HT-29 (cell line): ENCODE results near the gene ADAM8. TPM values are rescaled to one million over a fixed set of nuclear protein-coding genes. Genes with fewer than 3 reads are reported as not detected.
"Not testable (repeated sequence)": the region's sequence is repeated elsewhere in the genome, so short reads cannot be mapped to it uniquely, and the experiment has no call there.

Experiments used
- DNase-seq: peaks from one replicate; pipeline ENCODE4 v3.0.0-alpha.2; 2015; ENCODE audit warnings: low spot score
- total RNA-seq: library from RNA; depleted of rRNA; stranded (reverse); fragments of >200 nt; shearing (Covaris generic); gene quantifications from 2 replicates; pipeline ENCODE4 v1.2.3, GENCODE V29; 2014; rRNA removed

The ADAM8 gene
- 73.5 and 78.5 TPM in 2 replicates for total RNA-seq

- DNase-seq: peak; percentile 44
Observed at GRCh38 chr10:133276435-133277201, at the start of gene ADAM8. ADAM8 (minus strand) TSS chr10:133276868; CDS start chr10:133276817, 51 bp downstream.

- no peak for DNase-seq
Observed at GRCh38 chr10:133326223-133326551, 49.5 kb upstream of the ADAM8 start.

- DNase-seq: no peak
Observed at GRCh38 chr10:133325440-133326222, 49.0 kb upstream of the ADAM8 start.

- no peak for DNase-seq
Observed at GRCh38 chr10:133324857-133325260, 48.2 kb upstream of the ADAM8 start.

- DNase-seq: peak; percentile 78
Observed at GRCh38 chr10:133324198-133324792, 47.6 kb upstream of the ADAM8 start.

- DNase-seq: not testable (repeated sequence)
Observed at GRCh38 chr10:133322064-133322709, 45.5 kb upstream of the ADAM8 start.

- not testable (repeated sequence) for DNase-seq
Observed at GRCh38 chr10:133320852-133321422, 44.3 kb upstream of the ADAM8 start.

GRCh38 chr10:133318494-133319127 lies 41.9 kb upstream of the ADAM8 start:
- peak; percentile 42 for DNase-seq

- DNase-seq: no peak
Observed at GRCh38 chr10:133316732-133317131, 40.1 kb upstream of the ADAM8 start.

- no peak for DNase-seq
Observed at GRCh38 chr10:133316266-133316665, 39.6 kb upstream of the ADAM8 start.

GRCh38 chr10:133315847-133316246 lies 39.2 kb upstream of the ADAM8 start:
- peak; percentile 28 for DNase-seq

GRCh38 chr10:133314911-133315310 lies 38.2 kb upstream of the ADAM8 start:
- DNase-seq: no peak

GRCh38 chr10:133313192-133313591 lies 36.5 kb upstream of the ADAM8 start:
- DNase-seq: no peak

GRCh38 chr10:133312769-133313145 lies 36.1 kb upstream of the ADAM8 start:
- no peak for DNase-seq

GRCh38 chr10:133312016-133312768 lies 35.5 kb upstream of the ADAM8 start:
- DNase-seq: no peak

GRCh38 chr10:133311570-133311969 lies 34.9 kb upstream of the ADAM8 start:
- no peak for DNase-seq

GRCh38 chr10:133310789-133311188 lies 34.1 kb upstream of the ADAM8 start:
- DNase-seq: no peak

GRCh38 chr10:133310399-133310755 lies 33.7 kb upstream of the ADAM8 start:
- DNase-seq: no peak

- DNase-seq: peak; percentile 69
Observed at GRCh38 chr10:133309720-133310398, 33.2 kb upstream of the ADAM8 start.
